GM18873 (cell line): ENCODE results near the gene PAEP.
"Not testable (repeated sequence)": the region's sequence is repeated elsewhere in the genome, so short reads cannot be mapped to it uniquely, and the experiment has no call there.

Experiments used
- ATAC-seq: cut with Tn5 transposase; IDR thresholded peaks from one replicate; pipeline ENCODE4 v1.9.1; 2021; ENCODE audit warnings: mild to moderate bottlenecking, moderate library complexity, moderate number of reproducible peaks; ENCODE audit not compliant: unreplicated experiment, low FRiP score

The PAEP gene

DNA sequence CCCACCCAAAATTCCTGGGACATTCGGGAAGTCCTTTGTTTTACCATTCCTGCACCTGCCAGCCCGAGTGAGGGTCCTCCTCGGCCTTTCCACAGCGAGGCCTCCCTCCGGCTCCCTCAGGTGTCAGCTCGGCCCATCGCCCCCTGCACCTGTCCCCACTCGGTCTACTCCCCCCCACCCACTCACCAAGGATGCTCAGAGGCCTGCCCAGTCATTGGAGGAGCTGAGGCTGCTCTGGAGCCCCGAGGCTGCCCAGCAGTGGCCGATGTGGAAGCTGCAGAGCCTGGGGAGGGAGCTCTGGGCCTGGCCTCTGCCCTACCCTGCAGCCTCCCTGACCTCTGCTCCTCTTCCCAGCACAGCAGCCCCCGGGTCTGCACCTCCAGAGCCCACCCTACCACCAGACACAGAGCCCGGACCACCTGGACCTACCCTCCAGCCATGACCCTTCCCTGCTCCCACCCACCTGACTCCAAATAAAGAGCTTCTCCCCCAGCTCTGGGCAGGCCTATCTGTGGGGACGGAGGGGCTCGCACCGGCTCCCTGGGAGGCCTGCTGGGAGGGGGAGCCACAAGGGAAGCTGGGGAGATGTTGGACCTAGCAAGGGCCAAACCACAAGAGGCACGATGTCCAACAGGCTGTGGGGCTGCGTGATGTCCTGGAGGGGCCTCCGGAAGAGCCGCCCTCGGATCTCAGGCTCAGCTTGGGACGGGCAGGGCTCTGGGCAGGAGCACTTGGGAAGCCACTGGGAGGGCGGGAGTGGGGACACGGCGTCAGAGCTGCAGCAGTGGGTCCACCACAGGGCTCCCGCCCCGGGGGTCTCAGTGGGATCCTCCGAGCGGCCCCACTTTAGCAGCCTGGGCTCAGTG lies 11.8 kb upstream of the PAEP start:
- not testable (repeated sequence) for ATAC-seq

DNA sequence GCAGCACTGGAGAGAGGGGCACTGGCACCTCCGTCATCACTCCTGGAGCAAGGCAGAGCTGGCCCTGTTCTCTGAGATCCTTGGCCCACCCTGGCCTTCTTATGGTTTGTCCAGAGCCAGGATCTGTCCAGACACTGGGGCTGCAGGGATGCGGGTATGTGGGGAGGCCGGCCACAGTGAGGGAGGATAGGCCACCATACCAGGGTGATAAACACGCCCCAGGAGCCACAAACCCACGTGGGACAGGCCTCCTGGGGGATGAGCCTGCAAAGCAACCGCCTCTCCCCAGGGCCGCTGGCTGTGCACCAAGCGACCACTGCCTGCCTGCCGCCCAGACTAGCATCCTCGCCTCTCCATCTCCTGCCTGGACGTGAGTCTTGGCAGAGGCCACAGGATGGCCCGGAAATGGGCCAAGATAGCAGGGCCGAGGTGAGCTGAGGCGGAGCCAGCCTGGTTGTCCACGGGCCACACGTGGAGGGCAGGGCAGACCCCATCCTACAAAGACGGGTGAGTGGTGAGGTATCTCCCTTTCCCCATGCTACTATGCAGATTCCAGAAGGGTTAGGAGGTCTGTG lies 11.1 kb upstream of the PAEP start:
- ATAC-seq: no peak

DNA sequence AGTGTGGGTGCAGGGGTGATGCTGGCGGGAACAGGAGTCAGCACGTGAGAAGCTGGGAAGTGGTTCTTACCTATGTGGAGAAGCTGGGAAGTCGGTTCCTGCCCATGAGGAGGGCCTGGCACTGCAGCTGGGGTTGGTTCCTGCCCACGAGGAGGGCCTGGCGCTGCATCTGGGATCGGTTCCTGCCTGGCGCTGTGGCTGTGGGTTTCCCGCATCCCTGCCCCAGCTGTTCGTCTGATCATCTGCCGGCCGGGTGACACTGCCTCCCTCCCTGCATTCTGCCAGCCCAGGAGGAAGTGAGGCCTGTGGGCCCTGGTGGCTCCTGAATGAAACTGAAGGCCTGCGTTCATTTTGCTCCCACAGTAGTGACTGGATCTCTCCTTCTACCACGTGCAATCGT lies 10.5 kb upstream of the PAEP start:
- no peak for ATAC-seq

DNA sequence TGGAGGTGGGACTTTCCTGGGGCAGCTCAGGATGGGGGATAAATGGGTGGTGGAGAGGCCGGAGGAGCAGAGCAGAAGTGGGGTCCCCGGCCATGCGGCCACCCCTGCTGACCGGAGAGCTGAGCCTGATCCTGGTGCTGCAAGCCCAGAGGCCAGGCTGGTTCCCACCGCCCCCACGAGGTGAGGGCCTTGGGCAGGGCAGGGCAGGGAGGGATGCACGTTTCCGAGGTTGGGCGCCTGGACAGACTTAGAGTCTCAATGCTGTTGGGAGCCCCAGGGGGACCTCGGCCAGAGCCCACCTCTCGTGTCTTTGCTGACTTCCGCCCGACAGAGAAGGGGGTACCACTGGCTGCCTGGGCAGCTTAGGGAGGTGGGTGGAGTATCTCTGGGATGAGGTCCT lies 10.1 kb upstream of the PAEP start:
- ATAC-seq: no peak

DNA sequence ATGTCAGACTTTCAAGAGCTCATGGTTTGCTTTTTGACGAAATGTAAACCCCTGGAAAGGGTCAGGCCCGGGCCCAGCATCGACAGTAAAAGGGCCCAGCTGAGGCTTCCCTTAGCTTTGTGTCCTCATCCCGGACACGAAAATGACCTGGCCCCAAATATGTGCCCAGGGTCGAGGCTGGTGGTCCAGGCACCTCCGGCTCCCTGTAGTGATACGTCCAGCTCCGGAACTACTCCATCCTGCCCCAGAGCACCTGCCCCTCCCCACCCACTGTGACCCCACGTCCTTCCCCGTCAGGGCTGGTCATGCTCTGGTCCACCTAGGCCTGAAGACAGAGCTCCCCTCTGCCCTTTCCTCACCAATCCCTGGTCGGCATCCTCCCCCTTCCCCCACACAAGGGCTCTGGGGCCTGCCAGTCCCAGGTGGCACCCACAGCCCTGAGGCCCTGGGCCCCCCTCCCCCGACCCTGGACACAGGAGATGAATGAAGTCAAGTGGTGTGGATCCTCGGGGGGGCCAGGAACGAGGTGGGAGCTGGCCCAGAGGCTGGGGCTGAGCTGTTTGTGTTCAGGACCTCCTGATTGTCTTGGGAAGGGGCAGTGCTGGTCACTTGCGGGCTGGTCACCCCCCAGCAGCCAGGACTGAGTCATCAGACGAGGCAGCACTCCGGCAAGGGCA lies 9.4 kb upstream of the PAEP start:
- ATAC-seq: no peak

DNA sequence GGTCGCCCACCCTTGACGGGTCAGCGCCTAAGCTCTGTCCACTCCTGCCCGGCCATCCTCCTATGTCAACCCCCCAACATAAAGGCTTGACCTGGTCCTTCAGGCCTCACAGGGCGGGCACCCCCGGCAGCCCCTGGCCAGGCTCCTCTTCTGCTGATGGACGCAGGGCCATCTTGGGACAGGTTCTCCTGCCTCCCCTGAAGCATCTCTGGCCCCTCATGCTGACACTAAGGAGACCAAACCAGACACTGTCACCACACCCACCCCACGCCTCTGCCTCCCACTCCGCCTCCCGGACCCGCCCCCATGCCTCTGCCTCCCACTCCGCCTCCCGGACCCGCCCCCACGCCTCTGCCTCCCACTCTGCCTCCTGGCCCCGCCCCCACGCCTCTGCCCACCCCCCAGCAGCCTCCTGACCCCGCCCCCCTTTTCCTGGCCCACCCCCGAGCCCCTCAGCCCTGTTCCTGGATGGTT lies 8.8 kb upstream of the PAEP start:
- ATAC-seq: no peak

DNA sequence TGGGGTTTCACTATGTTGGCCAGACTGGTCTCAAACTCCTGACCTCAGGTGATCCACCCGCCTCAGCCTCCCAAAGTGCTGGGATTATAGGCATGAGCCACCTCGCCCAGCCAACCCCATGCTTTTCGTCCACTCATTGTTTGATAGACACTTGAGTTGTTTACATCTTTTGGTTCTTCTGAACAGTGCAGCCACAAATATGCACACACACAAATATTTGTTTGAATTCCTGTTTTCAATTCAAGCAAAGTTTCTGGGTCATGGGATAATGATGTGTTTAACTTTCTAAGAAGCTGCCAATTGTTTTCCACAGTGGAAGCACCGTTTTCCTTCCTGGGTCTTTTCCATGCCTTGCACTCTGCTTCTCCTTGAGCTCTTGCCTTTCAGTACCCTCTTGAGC lies 6.8 kb upstream of the PAEP start:
- ATAC-seq: no peak

DNA sequence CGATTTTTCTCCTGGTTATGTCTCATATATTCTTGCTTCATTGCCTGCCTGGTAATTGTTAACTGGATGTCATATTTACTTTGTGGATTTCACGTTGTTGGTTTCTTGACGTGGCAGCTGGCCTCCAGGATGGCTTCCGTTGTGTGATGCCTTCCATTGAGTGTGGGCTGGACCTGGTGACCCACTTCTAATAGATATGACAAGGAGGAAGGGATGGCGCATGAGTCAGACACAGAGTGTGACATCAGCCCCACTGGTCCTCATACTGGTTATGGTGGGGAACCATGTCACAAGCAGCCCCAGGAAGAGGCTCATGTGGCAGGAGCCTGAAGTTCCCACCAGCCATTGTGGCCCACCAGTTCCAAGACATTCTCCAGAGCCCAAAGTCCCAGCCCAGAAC lies 6.4 kb upstream of the PAEP start:
- no peak for ATAC-seq

DNA sequence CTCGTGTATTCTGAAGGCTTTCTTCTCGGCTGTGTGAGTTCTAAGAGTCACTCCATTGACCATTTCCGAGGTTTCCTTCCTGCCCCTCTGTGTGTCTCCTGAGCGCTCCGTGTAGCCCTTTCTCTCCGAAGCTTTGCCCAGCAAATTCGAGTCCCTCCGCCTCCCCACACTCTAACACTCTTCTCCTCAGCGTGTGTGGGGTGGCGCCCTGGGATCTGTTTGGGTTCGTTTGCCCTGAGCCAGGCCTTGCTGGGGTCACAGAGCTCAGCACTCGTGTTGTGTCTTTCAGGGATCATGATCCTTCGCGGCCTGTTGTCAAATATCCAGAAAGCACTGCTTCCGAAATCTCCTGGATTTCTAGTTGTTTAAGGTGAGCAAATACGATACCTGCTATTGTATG lies 5.6 kb upstream of the PAEP start:
- ATAC-seq: no peak

DNA sequence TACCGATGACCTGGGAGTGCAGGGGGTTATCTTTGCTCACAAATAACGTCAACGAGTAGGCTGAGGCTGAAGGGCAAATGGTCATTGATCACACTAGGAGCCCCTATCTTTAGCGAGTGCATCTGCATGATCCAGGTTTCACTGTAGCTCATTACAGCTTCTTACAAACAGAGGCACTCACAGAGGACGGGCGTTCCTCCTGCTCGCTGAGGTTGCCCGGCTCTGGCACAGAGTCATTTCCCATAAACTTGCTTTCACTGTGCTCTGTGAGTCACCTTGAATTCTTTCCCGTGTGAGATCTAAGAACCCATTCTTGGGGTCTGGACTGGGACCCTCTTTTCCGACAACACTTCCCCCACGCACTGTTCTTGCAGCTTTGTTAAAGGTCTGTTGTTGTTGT lies 1.9 kb upstream of the PAEP start:
- ATAC-seq: no peak

DNA sequence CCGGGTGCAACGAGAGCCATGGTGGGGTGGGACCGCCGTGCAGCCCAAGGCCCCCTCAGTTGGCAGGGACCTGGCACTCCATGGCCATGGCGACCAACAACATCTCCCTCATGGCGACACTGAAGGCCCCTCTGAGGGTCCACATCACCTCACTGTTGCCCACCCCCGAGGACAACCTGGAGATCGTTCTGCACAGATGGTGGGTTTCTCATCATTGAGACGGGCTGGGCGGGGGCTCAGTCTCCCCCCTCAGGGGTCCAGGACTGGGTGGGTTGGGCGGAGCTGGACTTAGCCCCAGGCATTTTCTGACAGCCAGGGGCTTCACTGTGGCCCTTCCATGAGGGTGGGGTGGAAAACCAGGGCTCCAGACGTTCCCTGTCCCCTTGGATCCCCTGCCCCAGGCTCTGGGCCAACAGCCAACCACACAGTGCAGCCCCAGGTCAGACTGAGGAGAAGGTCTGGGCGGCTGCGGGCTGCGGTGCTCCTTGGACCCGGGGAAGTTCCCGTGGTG lies 734 bp downstream of the PAEP start:
- ATAC-seq: no peak

DNA sequence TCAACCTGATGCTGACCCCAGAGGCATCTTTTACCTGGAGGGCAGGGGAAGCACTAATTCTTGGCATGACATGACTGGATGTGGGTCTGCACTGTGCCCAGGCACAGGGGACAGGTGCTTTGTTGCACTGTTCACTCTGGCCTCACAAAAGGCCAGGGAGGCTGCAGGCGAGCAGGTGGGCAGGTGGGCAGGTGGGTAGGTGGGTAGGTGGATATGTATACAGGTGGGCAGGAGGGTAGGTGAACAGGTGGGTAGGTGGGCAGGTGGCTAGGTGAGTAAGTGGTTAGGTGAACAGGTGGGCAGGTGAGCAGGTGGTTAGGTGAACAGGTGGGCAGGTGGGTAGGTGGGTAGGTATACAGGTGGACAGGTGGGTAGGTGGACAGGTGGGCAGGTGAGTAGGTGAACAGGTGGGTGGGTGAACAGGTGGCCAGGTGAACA lies 1.5 kb downstream of the PAEP start:
- no peak for ATAC-seq

DNA sequence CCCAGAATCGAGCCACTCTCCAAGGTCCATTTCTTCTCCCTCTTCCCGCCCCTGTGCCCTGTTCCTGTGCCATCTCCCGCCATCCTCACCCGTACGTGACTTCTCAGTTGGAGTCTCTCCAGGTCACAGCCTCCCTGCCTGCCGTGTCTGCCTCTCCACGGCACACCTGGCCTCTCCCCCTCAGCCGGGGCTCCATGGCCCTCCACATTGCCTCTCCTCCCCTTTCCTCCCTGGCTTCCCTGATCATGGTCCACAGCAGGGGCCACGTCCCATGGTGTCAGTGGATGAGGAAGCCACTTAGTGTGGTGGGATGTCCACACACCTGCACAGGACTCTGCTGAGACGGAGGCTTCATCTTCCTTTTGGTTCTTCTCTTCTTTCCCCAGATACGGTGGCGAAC lies 2.3 kb downstream of the PAEP start:
- no peak for ATAC-seq

DNA sequence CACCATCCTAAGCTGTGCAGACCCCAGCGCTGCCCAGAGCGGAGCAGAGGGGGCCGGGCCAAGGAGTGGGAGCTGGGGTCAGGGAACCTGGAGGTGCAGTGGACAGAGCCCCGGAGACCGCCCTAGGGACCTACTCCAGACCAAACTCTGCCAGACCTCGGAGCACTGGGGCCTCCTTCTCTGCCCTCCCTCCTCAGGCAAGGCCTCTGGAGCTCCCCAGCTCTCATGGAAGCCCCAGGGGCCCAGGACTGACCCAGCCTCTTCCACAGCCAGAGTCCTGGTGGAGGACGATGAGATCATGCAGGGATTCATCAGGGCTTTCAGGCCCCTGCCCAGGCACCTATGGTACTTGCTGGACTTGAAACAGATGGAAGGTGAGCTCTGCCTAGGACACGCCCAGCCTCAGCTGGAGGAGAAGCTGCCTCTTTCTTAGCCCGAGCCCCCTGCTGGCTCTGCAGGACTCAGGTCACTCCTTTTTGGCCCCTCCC lies 3.6 kb downstream of the PAEP start:
- ATAC-seq: no peak

DNA sequence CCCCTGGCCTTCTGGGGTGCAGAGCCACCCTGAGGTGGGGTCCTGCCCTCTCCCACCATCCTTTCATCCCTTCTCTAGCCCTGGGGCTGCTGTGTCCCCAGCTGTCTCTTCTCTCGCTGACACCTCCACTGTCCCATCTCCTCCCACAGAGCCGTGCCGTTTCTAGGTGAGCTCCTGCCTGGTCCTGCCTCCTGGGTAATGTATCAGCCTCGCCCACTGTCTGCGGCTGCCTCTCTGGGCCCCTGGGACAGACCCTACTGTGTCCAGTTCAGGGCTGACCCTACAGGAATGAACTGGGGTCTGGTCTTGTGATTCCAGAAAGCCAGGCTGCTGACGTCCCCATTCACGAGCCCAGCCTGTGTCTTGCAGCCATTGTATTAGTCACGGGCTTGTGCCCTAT lies 4.1 kb downstream of the PAEP start:
- ATAC-seq: no peak

DNA sequence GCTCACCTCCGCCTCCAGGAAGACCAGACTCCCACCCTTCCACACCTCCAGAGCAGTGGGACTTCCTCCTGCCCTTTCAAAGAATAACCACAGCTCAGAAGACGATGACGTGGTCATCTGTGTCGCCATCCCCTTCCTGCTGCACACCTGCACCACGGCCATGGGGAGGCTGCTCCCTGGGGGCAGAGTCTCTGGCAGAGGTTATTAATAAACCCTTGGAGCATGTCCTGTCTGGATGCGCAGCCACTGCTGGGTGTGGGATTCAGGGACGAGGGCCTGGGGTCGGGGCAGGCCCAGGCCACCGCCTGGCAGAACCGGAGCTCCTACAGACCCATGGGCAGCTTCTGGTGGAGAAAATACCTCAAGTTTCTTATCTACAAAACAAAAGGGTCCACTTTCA lies 5.0 kb downstream of the PAEP start:
- ATAC-seq: no peak

DNA sequence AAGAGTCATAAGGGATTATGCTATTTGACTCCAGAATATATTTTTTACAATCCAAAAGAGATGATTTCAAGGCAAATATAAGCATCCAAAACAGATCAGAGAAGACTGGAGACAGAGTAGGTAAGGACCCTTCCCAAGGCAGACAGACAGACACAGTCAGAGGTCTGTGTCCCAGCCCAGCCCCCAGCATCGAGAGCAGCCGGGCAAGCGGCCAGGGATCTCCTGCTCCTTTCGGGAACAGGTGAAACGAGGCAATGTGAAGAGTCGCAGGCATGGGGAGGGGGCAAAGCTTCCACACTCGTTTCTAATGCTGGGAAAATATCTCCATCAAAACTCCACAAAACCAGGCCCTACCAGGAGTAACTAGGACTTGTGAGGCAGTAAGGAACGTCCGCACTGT lies 5.8 kb downstream of the PAEP start:
- ATAC-seq: no peak

DNA sequence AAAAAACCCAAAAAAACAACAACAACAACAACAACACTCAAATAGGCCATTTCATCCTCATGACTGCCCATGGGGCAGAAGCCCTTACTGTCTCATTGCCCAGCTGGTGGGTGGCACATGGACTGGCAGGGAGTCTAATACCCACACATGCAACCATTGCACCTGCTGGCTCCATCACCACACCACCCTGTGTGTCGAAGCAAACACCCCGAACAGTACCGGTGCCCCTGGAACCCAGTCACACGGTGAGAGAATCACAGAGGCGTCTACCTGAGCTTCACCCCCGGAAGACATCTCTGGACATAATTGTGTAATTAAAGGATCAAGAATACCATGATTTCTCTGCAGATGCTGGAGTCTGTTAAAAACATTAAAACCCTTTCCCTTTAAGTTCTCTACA lies 6.5 kb downstream of the PAEP start:
- no peak for ATAC-seq

DNA sequence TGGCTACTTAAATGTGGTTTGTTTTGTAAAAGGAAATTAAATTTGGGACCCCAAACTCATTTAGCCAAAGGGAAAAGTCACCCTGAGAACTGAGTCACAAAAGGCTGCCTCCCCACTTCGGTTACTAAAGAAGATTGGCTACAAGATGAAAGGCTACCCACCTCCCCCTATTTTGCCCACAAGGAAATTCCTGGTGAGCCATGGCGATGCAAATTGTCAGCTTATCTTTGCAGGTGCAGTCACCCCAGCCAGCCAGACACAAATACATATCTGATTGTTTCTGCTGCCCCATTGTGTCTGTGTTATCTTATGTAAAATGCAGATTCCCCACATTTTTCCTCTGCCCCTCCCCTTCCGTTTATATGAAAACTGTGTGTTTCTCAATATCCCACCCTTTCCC lies 8.9 kb downstream of the PAEP start:
- no peak for ATAC-seq

DNA sequence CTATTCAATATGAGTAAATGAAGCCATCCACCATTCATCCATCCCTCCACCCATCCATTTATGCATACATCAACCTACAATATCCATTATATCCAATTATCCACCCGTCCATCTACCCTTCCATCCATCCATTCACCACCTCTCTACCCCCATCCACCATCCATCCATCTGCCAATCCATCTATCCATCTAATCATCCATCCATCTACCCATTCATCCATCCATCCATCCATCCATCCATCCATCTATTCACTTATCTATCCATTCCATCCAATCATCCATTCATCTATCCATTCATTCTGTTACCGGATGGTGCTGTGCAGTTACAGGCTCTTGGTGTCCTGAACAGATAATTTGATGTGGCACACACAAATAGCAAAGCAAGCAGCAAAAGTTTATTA lies 10.7 kb downstream of the PAEP start:
- no peak for ATAC-seq

DNA sequence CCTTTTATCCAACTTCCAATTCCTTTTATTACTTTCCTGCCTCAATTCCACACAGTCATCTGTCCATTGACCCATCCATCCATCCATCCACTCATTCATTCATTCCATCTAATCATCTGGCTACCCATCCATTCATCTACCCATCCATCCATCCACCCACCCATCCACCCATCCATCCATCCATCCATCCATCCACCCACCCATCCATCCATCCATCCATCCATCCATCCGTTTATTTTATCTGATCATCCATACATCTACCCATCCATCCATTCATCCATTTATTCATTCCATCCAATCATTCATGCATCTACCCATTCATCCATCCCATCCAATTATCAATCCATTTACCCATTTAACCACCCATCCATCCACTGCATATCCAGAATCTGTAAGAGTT lies 11.6 kb downstream of the PAEP start:
- no peak for ATAC-seq
